CD4-positive, alpha-beta T cell treated with Interleukin-4 for 4 hours (primary cell): Measurements from ENCODE around the gene IL17C.
A peak's percentile ranks its signal among the peaks of the same experiment; 100 is the strongest.

Source experiments
- DNase-seq: peaks from one replicate; pipeline ENCODE4 v3.0.0-alpha.2; 2020

Gene IL17C

GRCh38 chr16:88610909-88611812, 27.2 kb upstream of the IL17C start:
- DNase-seq = no peak

DNA sequence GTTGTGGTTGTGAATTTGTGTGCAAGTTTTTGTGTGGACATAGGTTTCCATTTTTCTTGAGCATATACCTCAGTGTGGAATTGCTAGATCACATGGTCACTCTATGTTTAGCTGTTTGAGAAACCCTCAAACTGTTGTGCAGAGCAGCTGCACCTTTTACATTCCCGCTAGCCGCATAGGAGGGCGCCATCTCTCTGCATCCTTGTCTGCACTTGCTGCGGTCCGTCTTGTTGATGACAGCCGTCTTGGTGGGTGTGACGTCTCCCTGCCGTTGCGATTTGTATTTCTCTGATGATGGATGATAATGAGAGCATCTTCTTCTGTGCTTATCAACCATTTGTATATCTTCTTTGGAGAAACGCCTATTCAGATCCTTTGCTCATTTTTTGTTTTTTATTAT, 25.1 kb upstream of the IL17C start:
- DNase-seq = no peak

DNA sequence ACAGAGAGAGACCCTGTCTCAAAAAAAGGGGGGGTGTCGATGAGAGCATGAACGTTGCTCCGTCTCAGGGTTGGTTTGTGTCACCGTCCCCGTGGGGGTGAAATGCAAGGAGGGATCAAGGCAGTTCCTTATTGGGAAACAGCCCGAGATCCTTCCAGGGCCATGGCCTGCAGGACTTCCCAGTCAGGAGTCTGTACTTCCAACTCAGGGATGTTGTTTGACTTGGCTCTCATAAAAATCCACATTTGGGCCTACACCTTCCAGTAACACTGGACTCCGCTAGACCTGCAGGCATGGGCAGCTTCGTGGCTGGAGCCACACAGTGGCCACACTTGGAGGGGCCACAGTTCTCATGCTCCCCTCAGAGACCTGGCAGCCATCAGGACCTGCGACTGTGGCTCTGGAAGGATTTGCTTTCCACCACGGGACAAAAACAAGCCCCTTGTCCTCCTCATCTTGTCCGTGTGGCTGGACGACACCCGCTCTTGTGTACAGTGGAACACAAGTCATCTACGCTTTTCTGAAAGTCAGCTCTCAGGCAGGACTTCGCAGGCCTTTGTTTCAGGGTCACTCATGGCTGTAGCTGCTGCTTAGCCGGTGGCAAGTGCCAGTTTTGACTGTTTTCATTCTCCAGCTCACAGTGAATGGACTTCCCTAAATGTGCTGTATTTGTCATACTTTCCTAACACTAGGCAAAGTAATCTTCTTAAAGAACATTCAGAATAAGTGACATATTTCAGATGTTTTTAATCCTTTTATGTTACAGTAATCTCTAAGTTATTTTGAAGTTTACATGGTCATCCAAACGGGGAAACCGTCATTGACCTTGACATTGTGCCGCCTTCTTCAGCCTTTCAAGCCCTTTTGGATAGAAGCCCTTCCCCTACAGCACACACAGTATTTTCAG, 24.2 kb upstream of the IL17C start:
- DNase-seq = no peak

DNA sequence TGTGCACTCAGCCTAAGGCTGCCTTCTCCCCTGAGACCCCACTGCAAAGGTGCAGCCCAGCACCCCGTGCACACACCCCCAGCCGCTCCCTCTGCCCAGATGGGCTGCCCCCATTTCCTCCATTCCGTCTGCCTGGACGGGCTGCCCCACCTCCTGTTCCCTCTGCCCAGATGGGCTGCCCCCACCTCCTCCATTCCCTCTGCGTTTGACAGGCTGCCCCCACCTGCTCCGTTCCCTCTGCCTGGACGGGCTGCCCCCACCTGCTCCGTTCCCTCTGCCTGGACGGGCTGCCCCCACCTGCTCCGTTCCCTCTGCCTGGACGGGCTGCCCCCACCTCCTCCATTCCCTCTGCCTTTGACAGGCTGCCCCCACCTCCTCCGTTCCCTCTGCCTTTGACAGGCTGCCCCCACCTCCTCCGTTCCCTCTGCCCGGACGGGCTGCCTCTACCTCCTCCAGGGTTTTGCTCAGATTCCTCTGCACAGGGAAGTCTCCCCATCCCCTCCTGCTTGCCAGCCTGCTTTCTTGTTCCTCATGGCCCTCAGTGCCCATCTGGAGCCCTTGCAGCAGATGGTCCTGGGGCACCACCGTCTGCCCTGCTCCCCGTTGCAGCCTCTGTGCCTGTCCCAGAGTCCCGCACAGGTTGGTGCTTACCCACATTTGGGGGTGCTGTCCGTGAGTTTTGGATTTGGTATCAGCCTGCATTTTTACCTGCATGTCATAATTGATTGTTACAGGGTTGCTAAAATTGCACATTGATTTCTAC, 23.4 kb upstream of the IL17C start:
- no peak for DNase-seq

- DNase-seq = no peak
Measured at GRCh38 chr16:88616320-88616719, 22.1 kb upstream of the IL17C start.

DNA sequence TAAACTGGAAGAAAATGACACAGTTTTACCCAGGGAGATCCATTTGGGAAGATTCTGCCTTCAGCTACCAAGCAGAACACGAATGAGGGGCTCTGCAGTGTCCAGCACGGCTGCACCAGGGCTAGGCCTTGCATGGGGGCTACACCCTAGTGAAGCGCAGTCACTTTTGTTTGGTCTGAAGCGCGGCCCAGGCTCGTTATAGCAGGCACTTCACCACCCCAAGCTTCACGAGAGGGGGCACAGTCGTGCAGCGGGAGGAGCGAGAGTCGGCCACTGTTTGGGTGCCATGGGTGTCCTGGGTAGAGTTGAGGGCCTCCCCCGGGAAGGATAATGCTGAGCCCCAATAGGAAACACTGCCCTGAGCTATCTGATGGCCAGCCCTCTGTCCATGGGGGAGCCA, 21.6 kb upstream of the IL17C start:
- no peak for DNase-seq

DNA sequence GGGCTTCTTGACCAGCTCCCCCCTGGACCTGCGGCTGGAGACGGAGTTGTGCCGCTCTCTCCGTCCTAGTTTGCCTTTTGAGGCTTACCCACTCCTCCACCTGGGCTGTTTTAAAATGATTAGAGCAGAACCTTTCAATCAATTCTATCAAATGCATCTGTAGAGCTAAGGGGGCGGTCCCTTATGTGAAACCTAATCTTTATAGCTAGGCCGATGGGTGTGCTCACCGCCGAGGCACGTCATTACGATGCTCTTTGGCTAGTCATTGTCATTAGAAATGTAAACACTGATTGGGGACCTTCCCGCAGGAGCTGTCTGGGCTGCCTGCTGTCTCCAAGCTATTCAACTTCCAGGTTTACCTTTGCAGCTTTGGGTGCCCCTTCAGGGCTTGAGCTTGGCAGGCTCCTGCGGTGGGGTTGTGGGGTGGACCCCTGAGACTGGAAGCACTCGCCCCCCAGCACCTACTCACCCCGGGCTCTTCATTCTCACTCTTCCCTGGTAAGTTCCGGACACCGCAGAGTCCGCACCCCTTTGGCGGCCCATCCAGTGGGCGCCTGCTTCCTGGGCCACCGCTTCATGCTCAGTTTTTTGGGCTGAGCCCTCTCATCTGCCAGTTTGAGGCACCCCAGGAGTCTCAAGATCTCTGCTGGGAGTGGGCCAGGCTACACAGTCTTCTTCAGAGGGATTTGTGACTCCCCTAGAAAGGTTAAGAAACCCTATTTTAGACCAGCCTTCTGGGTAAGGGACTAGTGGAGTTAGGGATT, 20.9 kb upstream of the IL17C start:
- no peak for DNase-seq

GRCh38 chr16:88618182-88618955, 20.0 kb upstream of the IL17C start:
- DNase-seq = no peak

GRCh38 chr16:88618956-88619667, 19.3 kb upstream of the IL17C start:
- DNase-seq = no peak

GRCh38 chr16:88619859-88620815, 18.2 kb upstream of the IL17C start:
- peak; percentile 86 for DNase-seq

DNA sequence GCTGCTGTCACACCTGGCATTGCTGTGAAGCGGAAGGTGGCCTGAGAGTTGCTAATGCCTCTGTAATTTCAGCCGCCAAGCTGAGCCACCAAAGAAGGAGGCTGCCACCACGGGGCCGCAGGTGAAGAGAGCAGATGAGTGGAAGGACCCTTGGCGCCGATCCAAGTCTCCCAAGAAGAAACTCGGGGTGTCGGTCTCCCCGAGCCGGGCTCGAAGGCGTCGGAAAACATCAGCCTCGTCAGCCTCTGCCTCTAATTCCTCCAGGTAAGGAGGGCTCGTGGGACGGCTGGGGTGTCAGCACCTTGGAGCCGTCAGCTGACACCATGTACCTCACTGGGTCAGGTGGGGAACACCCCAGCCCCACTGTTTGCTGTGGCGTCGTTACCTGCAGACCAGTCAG, 16.2 kb upstream of the IL17C start:
- DNase-seq = no peak

- no peak for DNase-seq
Measured at GRCh38 chr16:88622866-88623265, 15.5 kb upstream of the IL17C start.

- no peak for DNase-seq
Measured at GRCh38 chr16:88623858-88624257, 14.5 kb upstream of the IL17C start.

- no peak for DNase-seq
Measured at GRCh38 chr16:88624481-88624880, 13.9 kb upstream of the IL17C start.

GRCh38 chr16:88624977-88625576, 13.3 kb upstream of the IL17C start:
- DNase-seq = no peak

GRCh38 chr16:88626646-88627045, 11.7 kb upstream of the IL17C start:
- DNase-seq = no peak

DNA sequence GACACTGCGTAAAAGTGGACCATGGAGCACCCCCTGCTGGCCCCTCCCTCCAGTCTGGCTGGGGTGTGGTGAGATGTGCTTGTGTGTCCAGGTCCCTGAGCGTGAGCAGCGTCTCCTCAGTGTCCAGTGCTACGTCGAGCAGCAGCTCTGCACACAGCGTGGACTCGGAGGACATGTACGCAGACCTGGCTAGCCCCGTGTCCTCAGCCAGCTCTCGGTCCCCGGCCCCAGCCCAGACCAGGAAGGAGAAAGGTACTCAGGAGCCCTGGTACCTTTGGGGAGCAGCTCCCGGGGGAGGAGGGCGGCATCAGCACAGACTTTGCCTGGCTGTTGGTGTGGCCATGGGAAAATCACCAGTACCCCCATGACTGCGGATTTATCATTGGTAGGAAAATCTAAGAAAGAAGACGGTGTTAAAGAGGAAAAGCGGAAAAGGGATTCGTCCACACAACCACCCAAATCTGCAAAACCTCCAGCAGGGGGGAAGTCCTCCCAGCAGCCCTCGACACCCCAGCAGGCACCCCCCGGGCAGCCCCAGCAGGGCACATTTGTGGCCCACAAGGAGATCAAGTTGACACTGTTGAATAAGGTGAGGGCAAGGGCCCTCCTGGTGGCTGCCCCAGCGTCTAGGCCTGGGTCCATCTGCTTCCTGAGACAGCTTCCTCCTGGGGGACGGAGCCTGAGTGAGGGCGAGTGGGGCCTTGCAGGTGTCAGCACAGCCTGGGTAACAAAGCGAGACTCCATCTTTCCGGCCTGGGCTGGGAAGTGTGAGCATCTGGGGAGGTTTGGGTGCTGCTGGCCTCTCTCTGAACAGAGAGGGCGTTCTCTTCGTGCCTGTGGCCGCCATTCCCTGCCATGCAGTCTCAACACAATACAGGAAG, 10.6 kb upstream of the IL17C start:
- DNase-seq = no peak

GRCh38 chr16:88628512-88628974, 9.8 kb upstream of the IL17C start:
- no peak for DNase-seq
